ENCODE measurements around the gene CD101.
A peak's percentile ranks its signal among the peaks of the same experiment; 100 is the strongest.
"Not testable (repeated sequence)": the region's sequence is repeated elsewhere in the genome, so short reads cannot be mapped to it uniquely, and the experiment has no call there.

Gene CD101
- total RNA-seq = 2.6 to 6.4 (median 4.9) reads per million in 4 donors

GRCh38 chr1:117001254-117001927 is at the start of gene CD101:
Gene CD101, plus strand, starts transcription at chr1:117001760. Its CDS starts 58 bp downstream, at chr1:117001818.
- DNase-seq = peak in 1 of 5 donors; percentile 66

GRCh38 chr1:116952738-116953275 is 48.8 kb upstream of the CD101 start:
- DNase-seq = no peak

GRCh38 chr1:116954440-116954839 is 47.1 kb upstream of the CD101 start:
- no peak for DNase-seq

- DNase-seq = no peak
Observed at GRCh38 chr1:116956378-116956777, 45.2 kb upstream of the CD101 start.

- no peak for DNase-seq
Observed at GRCh38 chr1:116957646-116958045, 43.9 kb upstream of the CD101 start.

GRCh38 chr1:116958110-116958509 is 43.5 kb upstream of the CD101 start:
- no peak for DNase-seq

- DNase-seq = no peak
Observed at GRCh38 chr1:116958977-116959376, 42.6 kb upstream of the CD101 start.

- no peak for DNase-seq
Observed at GRCh38 chr1:116961606-116962005, 40.0 kb upstream of the CD101 start.

- no peak for DNase-seq
Observed at GRCh38 chr1:116962987-116963639, 38.4 kb upstream of the CD101 start.

- no peak for DNase-seq
Observed at GRCh38 chr1:116966791-116967190, 34.8 kb upstream of the CD101 start.

GRCh38 chr1:116968724-116969123 is 32.8 kb upstream of the CD101 start:
- no peak for DNase-seq

- no peak for DNase-seq
Observed at GRCh38 chr1:116971258-116971860, 30.2 kb upstream of the CD101 start.

GRCh38 chr1:116971965-116972673 is 29.4 kb upstream of the CD101 start:
- no peak for DNase-seq

GRCh38 chr1:116972674-116973030 is 28.9 kb upstream of the CD101 start:
- DNase-seq = no peak

GRCh38 chr1:116980309-116980708 is 21.3 kb upstream of the CD101 start:
- DNase-seq = not testable (repeated sequence)

GRCh38 chr1:116981521-116982037 is 20.0 kb upstream of the CD101 start:
- DNase-seq = no peak

- no peak for DNase-seq
Observed at GRCh38 chr1:116982319-116983004, 19.1 kb upstream of the CD101 start.

GRCh38 chr1:116983112-116983511 is 18.4 kb upstream of the CD101 start:
- no peak for DNase-seq

- DNase-seq = no peak
Observed at GRCh38 chr1:116983678-116984077, 17.9 kb upstream of the CD101 start.

- no peak for DNase-seq
Observed at GRCh38 chr1:116984406-116985160, 17.0 kb upstream of the CD101 start.

All from T-helper 1 cell (primary cell).